ENCODE measurements around the gene LRWD1. TPM values are rescaled to one million over a fixed set of nuclear protein-coding genes. Genes with fewer than 3 reads are reported as not detected.

LRWD1 gene
- total RNA-seq, 2 donors from 2014 or later, result 30.9 to 43.5 TPM

DNA sequence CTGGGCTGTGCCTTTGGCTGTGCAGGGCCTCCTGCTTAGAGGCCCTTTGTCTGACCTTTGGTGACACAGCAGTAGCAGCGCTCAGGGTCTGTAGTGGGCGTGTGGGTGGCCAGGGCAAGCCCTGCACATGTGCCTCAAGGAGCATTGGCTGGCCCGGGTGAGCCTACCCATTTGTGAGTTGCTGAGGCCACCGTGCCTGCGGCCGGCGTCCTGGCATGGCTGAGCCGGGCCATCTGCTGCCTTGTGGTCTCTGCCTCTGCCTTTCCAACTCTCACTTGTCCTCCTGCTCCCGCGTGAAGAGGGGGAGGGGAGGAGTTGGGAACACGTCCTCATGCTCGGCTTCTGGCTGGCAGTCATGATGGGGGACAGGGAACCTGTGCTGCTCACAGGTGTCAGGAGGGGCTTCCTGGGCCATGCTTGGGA is 40.6 kb upstream of the LRWD1 start:
- Mint-ChIP-seq H3K27ac (peak overlapping the region; percentile 67), H3K36me3 (ENCODE audit: low read depth) (peaks cover 58% of the 10 kb centered on the region), H3K9me3 (no peaks in the 10 kb centered on the region), H3K4me1 (peaks cover 9% of the 10 kb centered on the region), H3K4me3 (no peak overlapping the region), H3K27me3 (ENCODE audit: insufficient read depth) (no peaks in the 10 kb centered on the region)
- TF ChIP-seq, protein P1, sequence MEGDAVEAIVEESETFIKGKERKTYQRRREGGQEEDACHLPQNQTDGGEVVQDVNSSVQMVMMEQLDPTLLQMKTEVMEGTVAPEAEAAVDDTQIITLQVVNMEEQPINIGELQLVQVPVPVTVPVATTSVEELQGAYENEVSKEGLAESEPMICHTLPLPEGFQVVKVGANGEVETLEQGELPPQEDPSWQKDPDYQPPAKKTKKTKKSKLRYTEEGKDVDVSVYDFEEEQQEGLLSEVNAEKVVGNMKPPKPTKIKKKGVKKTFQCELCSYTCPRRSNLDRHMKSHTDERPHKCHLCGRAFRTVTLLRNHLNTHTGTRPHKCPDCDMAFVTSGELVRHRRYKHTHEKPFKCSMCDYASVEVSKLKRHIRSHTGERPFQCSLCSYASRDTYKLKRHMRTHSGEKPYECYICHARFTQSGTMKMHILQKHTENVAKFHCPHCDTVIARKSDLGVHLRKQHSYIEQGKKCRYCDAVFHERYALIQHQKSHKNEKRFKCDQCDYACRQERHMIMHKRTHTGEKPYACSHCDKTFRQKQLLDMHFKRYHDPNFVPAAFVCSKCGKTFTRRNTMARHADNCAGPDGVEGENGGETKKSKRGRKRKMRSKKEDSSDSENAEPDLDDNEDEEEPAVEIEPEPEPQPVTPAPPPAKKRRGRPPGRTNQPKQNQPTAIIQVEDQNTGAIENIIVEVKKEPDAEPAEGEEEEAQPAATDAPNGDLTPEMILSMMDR (conservative IDR thresholded peaks at IDR 0.05), result no peak
- Histone ChIP-seq H3K9me3 (ENCODE audit: control insufficient read depth, low read length) (no peaks in the 10 kb centered on the region), H3K4me3 (ENCODE audit: low read length) (no peak overlapping the region), H3K4me1 (ENCODE audit: control insufficient read depth, insufficient read depth, low read length) (peaks cover 3% of the 10 kb centered on the region), H3K27ac (ENCODE audit: low read depth, low read length) (peak overlapping the region; percentile 61), H3K27me3 (ENCODE audit: control insufficient read depth, insufficient read depth, low read length, poor library complexity, severe bottlenecking) (no peaks in the 10 kb centered on the region), H3K9ac (ENCODE audit: extremely low read depth, low read length, poor library complexity, severe bottlenecking) (no peak overlapping the region), H3K36me3 (ENCODE audit: control insufficient read depth, insufficient read depth, low read length) (peaks cover 26% of the 10 kb centered on the region)
- peak; percentile 65 for DNase-seq
- WGBS, 2 experiments (ENCODE audit: insufficient coverage in 1 of 2, insufficient read length in 1 of 2), result 71 to 82% methylated on average over 9 to 12 of the region's 12 CpGs

DNA sequence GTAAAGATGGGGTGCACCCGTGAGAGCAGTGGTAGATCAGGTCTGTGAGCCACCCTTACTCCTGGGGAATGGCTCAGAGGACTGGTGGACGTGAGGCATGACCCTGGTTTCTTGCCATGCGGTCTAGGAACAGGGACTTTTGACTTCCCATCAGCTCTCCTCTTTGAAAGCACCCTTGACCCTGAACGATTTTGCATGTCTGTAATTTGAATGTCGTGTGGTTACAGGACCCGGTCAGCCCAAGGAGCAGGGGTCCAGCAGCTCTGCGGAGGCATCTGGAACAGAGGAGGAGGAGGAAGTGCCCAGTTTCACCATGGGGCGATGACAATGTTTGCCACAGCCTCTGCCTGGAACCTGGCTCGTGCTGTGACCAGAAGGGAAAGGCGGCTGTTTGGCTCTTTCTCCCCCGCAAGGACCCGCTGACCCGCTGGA is 40.0 kb upstream of the LRWD1 start:
- peak overlapping the region; percentile 54 for H3K27ac Mint-ChIP-seq
- peaks cover 53% of the 10 kb centered on the region for H3K36me3 Mint-ChIP-seq (ENCODE audit: low read depth)
- H3K4me3 Mint-ChIP-seq, result no peak overlapping the region
- Histone ChIP-seq H3K27ac (ENCODE audit: low read depth, low read length) (no peak overlapping the region), H3K9me3 (ENCODE audit: control insufficient read depth, low read length) (no peaks in the 10 kb centered on the region), H3K36me3 (ENCODE audit: control insufficient read depth, insufficient read depth, low read length) (peaks cover 26% of the 10 kb centered on the region), H3K27me3 (ENCODE audit: control insufficient read depth, insufficient read depth, low read length, poor library complexity, severe bottlenecking) (no peaks in the 10 kb centered on the region), H3K4me3 (ENCODE audit: low read length) (no peak overlapping the region), H3K4me1 (ENCODE audit: control insufficient read depth, insufficient read depth, low read length) (peaks cover 3% of the 10 kb centered on the region), H3K9ac (ENCODE audit: extremely low read depth, low read length, poor library complexity, severe bottlenecking) (no peak overlapping the region)
- DNase-seq, result no peak
- no peaks in the 10 kb centered on the region for H3K9me3 Mint-ChIP-seq
- TF ChIP-seq, protein P1 (conservative IDR thresholded peaks at IDR 0.05), result no peak
- H3K27me3 Mint-ChIP-seq (ENCODE audit: insufficient read depth), result no peaks in the 10 kb centered on the region
- 92 to 98% methylated on average over 9 to 13 of the region's 13 CpGs for WGBS, 2 experiments (ENCODE audit: insufficient coverage in 1 of 2, insufficient read length in 1 of 2)
- peaks cover 9% of the 10 kb centered on the region for H3K4me1 Mint-ChIP-seq

- Mint-ChIP-seq H3K4me1 (peaks cover 4% of the 10 kb centered on the region), H3K27ac (no peak overlapping the region), H3K36me3 (ENCODE audit: low read depth) (peaks cover 44% of the 10 kb centered on the region), H3K9me3 (no peaks in the 10 kb centered on the region), H3K27me3 (ENCODE audit: insufficient read depth) (no peaks in the 10 kb centered on the region), H3K4me3 (no peak overlapping the region)
- H3K4me1 ChIP-seq (ENCODE audit: control insufficient read depth, insufficient read depth, low read length), result no peaks in the 10 kb centered on the region
- H3K9me3 ChIP-seq (ENCODE audit: control insufficient read depth, low read length), result no peaks in the 10 kb centered on the region
- TF ChIP-seq, protein P1 (conservative IDR thresholded peaks at IDR 0.05), result no peak
- H3K27ac ChIP-seq (ENCODE audit: low read depth, low read length), result no peak overlapping the region
- H3K27me3 ChIP-seq (ENCODE audit: control insufficient read depth, insufficient read depth, low read length, poor library complexity, severe bottlenecking), result no peaks in the 10 kb centered on the region
- H3K9ac ChIP-seq (ENCODE audit: extremely low read depth, low read length, poor library complexity, severe bottlenecking), result no peak overlapping the region
- H3K4me3 ChIP-seq (ENCODE audit: low read length), result no peak overlapping the region
- 85 to 90% methylated on average over 18 to 25 of the region's 25 CpGs for WGBS, 2 experiments (ENCODE audit: insufficient coverage in 1 of 2, insufficient read length in 1 of 2)
- H3K36me3 ChIP-seq (ENCODE audit: control insufficient read depth, insufficient read depth, low read length), result peaks cover 17% of the 10 kb centered on the region
- DNase-seq, result peak; percentile 59
Observed at GRCh38 chr7:102425639-102426267, 39.0 kb upstream of the LRWD1 start.

Measured in endodermal cell (in vitro differentiated cells).